HCT116 (cell line): ENCODE data around the gene BICDL2.

Source experiments
- CTCF ChIP-seq, 3 experiments: fragments of 200-600 bp in 1 of 3; sonication (generic) in 1 of 3; IDR thresholded peaks in 2 of 3; conservative IDR thresholded peaks in 1 of 3; 2 replicates each; pipeline ENCODE4 v1.5.1; 2012 to 2017; ENCODE audit warnings: low read depth in 2 of 3, low read length in 2 of 3, antibody characterized with exemption in 1 of 3, borderline replicate concordance in 1 of 3, control low read depth in 1 of 3, mild to moderate bottlenecking in 1 of 3, mixed read lengths in 1 of 3, mixed run types in 1 of 3, moderate library complexity in 1 of 3; ENCODE audit not compliant: insufficient read depth in 1 of 3
- EZH2 ChIP-seq: fragments of 200-600 bp; sonication (generic); IDR thresholded peaks from 2 replicates; pipeline ENCODE4 v1.6.1; 2017; ENCODE audit warnings: antibody characterized with exemption, mixed run types
- EZH2phosphoT487 ChIP-seq: fragments of 200-600 bp; IDR thresholded peaks from 2 replicates; pipeline ENCODE4 v1.6.1; 2018; ENCODE audit warnings: antibody characterized with exemption, borderline replicate concordance
- POLR2A ChIP-seq: IDR thresholded peaks from 2 replicates; pipeline ENCODE4 v1.7.0; 2011; ENCODE audit warnings: borderline replicate concordance; ENCODE audit not compliant: insufficient read depth, insufficient read length; ENCODE audit errors: extremely low read depth

DNA sequence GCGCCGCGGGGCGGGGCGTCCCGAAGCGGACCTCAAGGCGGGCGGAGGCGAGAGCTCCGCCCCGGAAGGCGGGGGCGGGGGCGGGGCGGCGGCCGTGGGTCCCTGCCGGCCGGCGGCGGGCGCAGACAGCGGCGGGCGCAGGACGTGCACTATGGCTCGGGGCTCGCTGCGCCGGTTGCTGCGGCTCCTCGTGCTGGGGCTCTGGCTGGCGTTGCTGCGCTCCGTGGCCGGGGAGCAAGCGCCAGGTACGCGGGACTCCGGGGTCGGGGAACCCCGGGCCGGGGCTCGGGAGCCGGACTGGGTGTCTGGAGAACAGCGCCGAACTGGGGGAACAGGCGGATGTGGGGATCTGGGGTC is 16.5 kb downstream of the BICDL2 start, which contains the start of gene TNFRSF12A:
- no peak for TF ChIP-seq CTCF (IDR thresholded peaks at IDR 0.05 in 2 of 3, conservative IDR thresholded peaks at IDR 0.05 in 1 of 3; ENCODE audit: borderline replicate concordance in 1 of 3, insufficient read depth in 1 of 3, low read depth in 2 of 3, low read length in 2 of 3)
- no peak for TF ChIP-seq EZH2
- TF ChIP-seq POLR2A: peak; percentile 64
- no peak for TF ChIP-seq EZH2phosphoT487
